Tibial nerve (tissue), 4 donors: ENCODE measurements around the gene AKT3. TPM values are rescaled to one million over a fixed set of nuclear protein-coding genes. Genes with fewer than 3 reads are reported as not detected.

ENCODE experiments used
- DNase-seq, 2 donors: peaks; one replicate each; pipeline ENCODE4 v3.0.0-alpha.2; 2019; ENCODE audit warnings: low spot score in 2 of 2
- H3K27ac ChIP-seq, 4 donors: fragments of 200-600 bp; sonication (generic) in 3 of 4; one replicate each; pipeline ENCODE4 v1.5.1; 2017 to 2019; ENCODE audit warnings: mild to moderate bottlenecking in 1 of 4
- H3K27me3 ChIP-seq, 2 donors: fragments of 200-600 bp; sonication (generic) in 1 of 2; one replicate each; pipeline versions ENCODE4 v1.5.1 to v1.6.0; 2017 to 2019
- H3K36me3 ChIP-seq, 3 donors: fragments of 200-600 bp; sonication (generic); one replicate each; pipeline ENCODE4 v1.5.1; 2018 to 2019
- H3K4me1 ChIP-seq, 4 donors: fragments of 200-600 bp; sonication (generic) in 3 of 4; one replicate each; pipeline ENCODE4 v1.5.1; 2017 to 2019
- H3K4me3 ChIP-seq, 4 donors: fragments of 200-600 bp; sonication (generic) in 3 of 4; one replicate each; pipeline ENCODE4 v1.5.1; 2017 to 2019; ENCODE audit warnings: mild to moderate bottlenecking in 1 of 4, moderate library complexity in 1 of 4
- H3K9me3 ChIP-seq, 4 donors: fragments of 200-600 bp; sonication (generic) in 3 of 4; one replicate each; pipeline ENCODE4 v1.5.1; 2017 to 2019
- EP300 ChIP-seq, 2 donors: sonication (generic); formaldehyde crosslinking; IDR thresholded peaks; one replicate each; pipeline ENCODE4 v1.6.1; 2017; ENCODE audit warnings: antibody characterized with exemption in 2 of 2, mild to moderate bottlenecking in 1 of 2
- POLR2A ChIP-seq, 2 donors: fragments of 450-650 bp; IDR thresholded peaks; one replicate each; pipeline ENCODE4 v1.6.1; 2017; ENCODE audit warnings: antibody characterized with exemption in 2 of 2, mild to moderate bottlenecking in 2 of 2, moderate library complexity in 2 of 2
- WGBS, 2 donors: methylation state at CpG; one replicate each; pipeline ENCODE4 v1.1.5; 2018; 5-methylcytosine and 5-hydroxymethylcytosine counted together
- total RNA-seq, 4 donors: library from RNA; depleted of rRNA; stranded (reverse); fragments of >200 nt; gene quantifications; one replicate each; pipeline ENCODE4 v1.1.0, GENCODE V29; 2016
- TF ChIP-seq, protein P1 (sequence below), 5 experiments: fragments of 200-600 bp in 3 of 5; fragments of 450-650 bp in 2 of 5; sonication (generic) in 3 of 5; IDR thresholded peaks; one replicate each; pipeline ENCODE4 v1.5.1; 2016 to 2019; ENCODE audit warnings: antibody characterized with exemption in 5 of 5, mild to moderate bottlenecking in 3 of 5, moderate library complexity in 2 of 5

AKT3 gene
- total RNA-seq, 4 donors from 2014 or later = 58.8 to 76.0 (median 69.2) TPM

DNA sequence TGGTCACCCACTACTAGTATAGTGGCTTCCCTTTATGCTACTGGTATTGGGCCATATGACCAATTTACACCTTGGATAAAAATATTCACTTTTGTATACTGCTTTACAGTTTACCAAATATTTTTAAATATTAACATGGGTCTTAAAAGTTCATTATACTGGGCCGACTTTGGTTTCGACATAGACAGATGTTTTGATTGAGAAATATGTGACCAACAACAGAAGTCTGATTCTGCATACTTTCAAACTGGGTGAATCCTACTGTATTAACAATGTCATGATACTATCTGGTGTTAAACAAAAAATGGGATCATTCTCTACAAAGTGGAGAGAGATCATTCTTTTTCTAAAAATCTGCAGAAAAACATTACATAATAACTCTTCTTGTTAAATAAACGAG, 134.8 kb downstream of the AKT3 start:
- 63 to 67% methylated on average over 3 of the region's 3 CpGs for WGBS, 2 donors
- no peaks in the 10 kb centered on the region for H3K36me3 ChIP-seq
- H3K9me3 ChIP-seq = no peaks in the 10 kb centered on the region
- peaks cover 0 to 75% (median 9%) of the 10 kb centered on the region in 4 donors for H3K4me1 ChIP-seq
- no peaks in the 10 kb centered on the region for H3K27me3 ChIP-seq
- no peak for TF ChIP-seq EP300 (IDR thresholded peaks at IDR 0.05)
- no peak for TF ChIP-seq POLR2A (IDR thresholded peaks at IDR 0.05)
- TF ChIP-seq, protein P1, sequence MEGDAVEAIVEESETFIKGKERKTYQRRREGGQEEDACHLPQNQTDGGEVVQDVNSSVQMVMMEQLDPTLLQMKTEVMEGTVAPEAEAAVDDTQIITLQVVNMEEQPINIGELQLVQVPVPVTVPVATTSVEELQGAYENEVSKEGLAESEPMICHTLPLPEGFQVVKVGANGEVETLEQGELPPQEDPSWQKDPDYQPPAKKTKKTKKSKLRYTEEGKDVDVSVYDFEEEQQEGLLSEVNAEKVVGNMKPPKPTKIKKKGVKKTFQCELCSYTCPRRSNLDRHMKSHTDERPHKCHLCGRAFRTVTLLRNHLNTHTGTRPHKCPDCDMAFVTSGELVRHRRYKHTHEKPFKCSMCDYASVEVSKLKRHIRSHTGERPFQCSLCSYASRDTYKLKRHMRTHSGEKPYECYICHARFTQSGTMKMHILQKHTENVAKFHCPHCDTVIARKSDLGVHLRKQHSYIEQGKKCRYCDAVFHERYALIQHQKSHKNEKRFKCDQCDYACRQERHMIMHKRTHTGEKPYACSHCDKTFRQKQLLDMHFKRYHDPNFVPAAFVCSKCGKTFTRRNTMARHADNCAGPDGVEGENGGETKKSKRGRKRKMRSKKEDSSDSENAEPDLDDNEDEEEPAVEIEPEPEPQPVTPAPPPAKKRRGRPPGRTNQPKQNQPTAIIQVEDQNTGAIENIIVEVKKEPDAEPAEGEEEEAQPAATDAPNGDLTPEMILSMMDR (IDR thresholded peaks at IDR 0.05) = no peak
- DNase-seq = no peak
- H3K4me3 ChIP-seq = no peak overlapping the region
- no peak overlapping the region for H3K27ac ChIP-seq

DNA sequence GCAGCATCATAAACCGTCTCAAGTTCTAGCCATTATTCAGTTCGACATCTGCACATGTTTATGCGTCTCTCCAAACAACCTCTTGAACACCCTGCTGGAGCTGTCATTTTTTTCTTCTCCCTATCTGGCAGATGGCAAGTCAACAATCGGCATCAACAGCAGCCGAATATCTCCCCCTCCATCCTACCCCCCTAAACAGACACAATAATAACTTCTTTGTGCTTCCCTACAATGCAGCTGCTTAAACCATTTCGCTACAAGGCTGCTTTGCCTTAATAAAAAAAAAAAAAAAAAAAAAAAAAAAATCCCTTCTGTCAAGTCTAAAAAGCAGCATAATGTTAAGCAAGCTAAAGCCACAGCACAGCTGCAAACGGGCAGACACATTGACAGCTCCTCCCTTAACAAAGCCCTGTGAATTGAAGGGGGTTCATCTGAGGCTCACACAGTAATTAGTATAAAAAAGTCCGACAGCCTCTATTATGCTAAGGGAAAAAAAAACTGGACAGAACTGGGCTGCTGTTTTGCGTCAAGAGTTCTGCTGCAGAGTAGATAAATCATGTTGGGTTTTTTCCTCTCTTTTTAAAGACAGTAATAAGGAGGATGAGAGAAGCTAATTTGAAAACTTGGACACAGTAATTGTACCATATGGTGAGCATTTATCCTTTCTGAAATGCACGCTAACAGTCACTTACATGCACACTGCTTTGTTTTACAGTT, 136.4 kb downstream of the AKT3 start:
- H3K36me3 ChIP-seq = no peaks in the 10 kb centered on the region
- H3K27me3 ChIP-seq = no peaks in the 10 kb centered on the region
- H3K27ac ChIP-seq = peak overlapping the region in 2 of 4 donors; percentile 46 to 72
- H3K9me3 ChIP-seq = no peaks in the 10 kb centered on the region
- WGBS, 2 donors = 23 to 29% methylated on average over 10 of the region's 10 CpGs
- DNase-seq = no peak
- peaks cover 0 to 76% (median 9%) of the 10 kb centered on the region in 4 donors for H3K4me1 ChIP-seq
- TF ChIP-seq, protein P1 (IDR thresholded peaks at IDR 0.05) = no peak
- peak in 1 of 2 donors; percentile 38 for TF ChIP-seq EP300 (IDR thresholded peaks at IDR 0.05)
- peak overlapping the region in 1 of 4 donors; percentile 14 for H3K4me3 ChIP-seq

DNA sequence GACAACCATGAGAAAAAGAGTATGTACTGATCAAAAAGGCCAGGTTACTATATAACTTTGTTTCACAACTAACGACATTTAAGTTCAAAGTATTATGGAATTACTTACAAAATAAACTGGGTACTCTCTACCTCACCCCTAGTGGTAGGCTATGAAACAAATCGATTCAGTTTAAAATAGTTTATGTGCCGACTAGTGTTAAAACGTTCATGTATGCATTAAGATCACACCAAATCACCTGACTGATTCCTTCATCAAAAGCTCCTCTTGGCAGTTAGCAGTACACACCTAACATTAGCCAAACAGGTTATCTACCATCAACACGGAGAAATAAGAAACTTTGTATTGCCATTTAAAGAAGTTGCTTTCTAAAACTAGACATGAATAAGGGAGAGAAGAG, 137.1 kb downstream of the AKT3 start:
- no peaks in the 10 kb centered on the region for H3K27me3 ChIP-seq
- 29 to 36% methylated on average over 5 of the region's 5 CpGs for WGBS, 2 donors
- H3K36me3 ChIP-seq = no peaks in the 10 kb centered on the region
- no peaks in the 10 kb centered on the region for H3K9me3 ChIP-seq
- H3K4me3 ChIP-seq = peak overlapping the region in 1 of 4 donors; percentile 14
- no peak for DNase-seq
- peaks cover 0 to 76% (median 9%) of the 10 kb centered on the region in 4 donors for H3K4me1 ChIP-seq
- no peak for TF ChIP-seq EP300 (IDR thresholded peaks at IDR 0.05)
- TF ChIP-seq, protein P1 (IDR thresholded peaks at IDR 0.05) = no peak
- TF ChIP-seq POLR2A (IDR thresholded peaks at IDR 0.05) = no peak
- H3K27ac ChIP-seq = peak overlapping the region in 2 of 4 donors; percentile 46 to 72

DNA sequence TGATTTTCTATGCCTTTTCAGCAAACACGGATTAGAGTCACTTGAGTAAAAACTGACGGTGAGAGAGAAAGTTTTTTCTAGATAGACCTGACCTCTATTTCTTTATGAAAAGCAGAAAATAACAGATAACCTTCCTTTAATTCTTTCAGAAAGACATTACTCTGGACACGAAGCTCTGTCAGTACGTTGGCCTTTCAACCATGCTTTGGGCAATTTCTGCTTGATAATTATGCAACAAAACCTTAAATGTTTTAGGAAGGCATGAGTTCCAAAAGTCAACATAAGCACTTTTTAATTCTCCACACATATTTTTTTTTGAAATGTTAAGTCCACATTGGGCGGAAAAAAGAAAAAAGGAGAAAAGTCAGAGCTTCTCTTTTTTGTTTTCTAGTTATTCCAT, 137.8 kb downstream of the AKT3 start:
- no peaks in the 10 kb centered on the region for H3K9me3 ChIP-seq
- DNase-seq = no peak
- no peaks in the 10 kb centered on the region for H3K36me3 ChIP-seq
- TF ChIP-seq EP300 (IDR thresholded peaks at IDR 0.05) (no peak), POLR2A (IDR thresholded peaks at IDR 0.05) (no peak)
- TF ChIP-seq, protein P1 (IDR thresholded peaks at IDR 0.05) = no peak
- no peak overlapping the region for H3K27ac ChIP-seq
- 67 to 75% methylated on average over 5 of the region's 5 CpGs for WGBS, 2 donors
- H3K27me3 ChIP-seq = no peaks in the 10 kb centered on the region
- peaks cover 0 to 71% (median 9%) of the 10 kb centered on the region in 4 donors for H3K4me1 ChIP-seq
- no peak overlapping the region for H3K4me3 ChIP-seq

DNA sequence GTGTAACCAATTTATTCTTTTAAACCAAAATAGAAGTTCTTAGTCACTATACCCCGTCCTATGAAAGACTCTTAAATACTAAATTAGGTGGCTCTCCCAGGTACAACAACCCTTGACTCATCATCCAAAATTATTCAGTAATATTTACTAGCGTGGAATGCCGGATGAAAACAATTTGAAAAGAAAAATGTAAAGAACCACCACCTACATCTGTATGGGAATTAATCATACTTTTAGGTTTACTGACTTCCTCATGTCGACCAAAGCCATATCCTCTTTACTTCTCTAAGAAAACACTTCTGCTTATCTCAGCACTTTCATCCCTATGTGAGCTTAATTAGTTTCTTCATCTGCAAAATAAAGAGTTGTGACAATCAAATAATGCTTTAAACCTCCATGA, 139.6 kb downstream of the AKT3 start:
- 85 to 93% methylated on average over 4 of the region's 4 CpGs for WGBS, 2 donors
- no peaks in the 10 kb centered on the region for H3K27me3 ChIP-seq
- no peaks in the 10 kb centered on the region for H3K9me3 ChIP-seq
- H3K36me3 ChIP-seq = no peaks in the 10 kb centered on the region
- peaks cover 0 to 53% (median 9%) of the 10 kb centered on the region in 4 donors for H3K4me1 ChIP-seq
- no peak overlapping the region for H3K27ac ChIP-seq
- H3K4me3 ChIP-seq = no peak overlapping the region
- DNase-seq = no peak
- TF ChIP-seq EP300 (IDR thresholded peaks at IDR 0.05) (no peak), POLR2A (IDR thresholded peaks at IDR 0.05) (no peak)
- TF ChIP-seq, protein P1 (IDR thresholded peaks at IDR 0.05) = no peak
